HL-60 (cell line): ENCODE measurements around the gene MAPKAPK5.

Experiments used
- DNase-seq, 2 experiments: peaks; one replicate each; pipeline ENCODE4 v3.0.0-alpha.2; 2010 to 2020; ENCODE audit warnings: low read depth in 1 of 2, low spot score in 1 of 2
- H3K27ac ChIP-seq: fragments of 250-450 bp; sonication (Bioruptor Pico); replicated peaks from 2 replicates; pipeline ENCODE4 v1.5.1; 2020; ENCODE audit warnings: mild to moderate bottlenecking, moderate library complexity
- H3K27me3 ChIP-seq: fragments of 250-450 bp; sonication (Bioruptor Pico); 2 replicates; pipeline ENCODE4 v1.5.1; 2021; ENCODE audit warnings: mild to moderate bottlenecking, moderate library complexity; ENCODE audit not compliant: insufficient read depth, poor library complexity, severe bottlenecking
- H3K4me3 ChIP-seq: replicated peaks from 2 replicates; pipeline ENCODE4 v1.5.1; 2011; ENCODE audit warnings: mild to moderate bottlenecking, control low read depth, low read length; ENCODE audit not compliant: insufficient read depth
- GABPA ChIP-seq: IDR thresholded peaks from 2 replicates; pipeline ENCODE4 v1.6.1; 2012; ENCODE audit warnings: low read depth
- POLR2AphosphoS5 ChIP-seq: IDR thresholded peaks from 2 replicates; pipeline ENCODE4 v1.6.1; 2012; ENCODE audit warnings: low read depth
- SPI1 ChIP-seq: IDR thresholded peaks from 2 replicates; pipeline ENCODE4 v1.6.1; 2012; ENCODE audit warnings: low read depth, mild to moderate bottlenecking, borderline replicate concordance
- TF ChIP-seq, protein P1 (sequence below): IDR thresholded peaks from 2 replicates; pipeline ENCODE4 v1.6.1; 2012; ENCODE audit warnings: low read depth; ENCODE audit not compliant: insufficient replicate concordance
- TF ChIP-seq, protein P2 (sequence below): IDR thresholded peaks from one replicate; pipeline ENCODE4 v1.5.1; 2011; ENCODE audit warnings: low read length, control low read depth, inconsistent platforms; ENCODE audit not compliant: insufficient read depth

The MAPKAPK5 gene

DNA sequence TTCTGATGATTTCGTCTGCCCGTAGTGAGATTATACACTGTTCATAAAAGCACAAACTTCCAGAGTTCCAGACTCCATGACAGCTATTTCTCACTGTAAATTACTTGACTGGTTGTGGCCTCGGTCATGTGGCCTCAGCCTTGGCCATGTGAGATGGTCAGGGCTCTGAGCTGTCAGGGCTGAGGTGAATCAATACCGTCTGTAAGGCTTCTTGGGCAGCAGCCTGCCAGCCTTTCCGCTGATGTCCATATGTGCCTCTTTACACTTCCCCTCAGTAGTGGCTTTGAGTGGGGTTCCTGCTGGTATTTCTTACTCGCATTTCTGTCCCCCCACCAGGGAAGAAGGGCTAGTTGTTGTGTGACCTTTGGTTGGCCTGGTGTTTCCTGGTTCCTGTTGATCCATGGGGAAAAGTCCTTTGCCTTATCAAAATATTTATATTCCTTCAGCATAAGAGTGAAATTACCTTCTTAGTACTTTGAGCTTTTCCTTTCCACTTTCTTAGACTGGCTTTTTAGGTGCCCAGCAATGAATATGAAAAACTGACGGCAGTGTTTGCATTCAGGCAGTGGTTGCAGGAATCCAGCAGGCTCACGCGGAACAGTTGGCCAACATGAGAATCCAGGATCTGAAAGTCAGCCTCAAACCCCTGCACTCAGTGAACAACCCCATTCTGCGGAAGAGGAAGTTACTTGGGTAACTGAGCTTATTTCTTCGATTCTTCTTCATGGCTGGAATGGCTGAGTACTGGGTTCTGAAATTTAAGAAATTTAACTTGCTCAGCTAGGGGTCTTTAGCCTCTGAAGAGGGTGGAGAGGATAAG, 46.1 kb downstream of the MAPKAPK5 start:
- TF ChIP-seq, protein P1, sequence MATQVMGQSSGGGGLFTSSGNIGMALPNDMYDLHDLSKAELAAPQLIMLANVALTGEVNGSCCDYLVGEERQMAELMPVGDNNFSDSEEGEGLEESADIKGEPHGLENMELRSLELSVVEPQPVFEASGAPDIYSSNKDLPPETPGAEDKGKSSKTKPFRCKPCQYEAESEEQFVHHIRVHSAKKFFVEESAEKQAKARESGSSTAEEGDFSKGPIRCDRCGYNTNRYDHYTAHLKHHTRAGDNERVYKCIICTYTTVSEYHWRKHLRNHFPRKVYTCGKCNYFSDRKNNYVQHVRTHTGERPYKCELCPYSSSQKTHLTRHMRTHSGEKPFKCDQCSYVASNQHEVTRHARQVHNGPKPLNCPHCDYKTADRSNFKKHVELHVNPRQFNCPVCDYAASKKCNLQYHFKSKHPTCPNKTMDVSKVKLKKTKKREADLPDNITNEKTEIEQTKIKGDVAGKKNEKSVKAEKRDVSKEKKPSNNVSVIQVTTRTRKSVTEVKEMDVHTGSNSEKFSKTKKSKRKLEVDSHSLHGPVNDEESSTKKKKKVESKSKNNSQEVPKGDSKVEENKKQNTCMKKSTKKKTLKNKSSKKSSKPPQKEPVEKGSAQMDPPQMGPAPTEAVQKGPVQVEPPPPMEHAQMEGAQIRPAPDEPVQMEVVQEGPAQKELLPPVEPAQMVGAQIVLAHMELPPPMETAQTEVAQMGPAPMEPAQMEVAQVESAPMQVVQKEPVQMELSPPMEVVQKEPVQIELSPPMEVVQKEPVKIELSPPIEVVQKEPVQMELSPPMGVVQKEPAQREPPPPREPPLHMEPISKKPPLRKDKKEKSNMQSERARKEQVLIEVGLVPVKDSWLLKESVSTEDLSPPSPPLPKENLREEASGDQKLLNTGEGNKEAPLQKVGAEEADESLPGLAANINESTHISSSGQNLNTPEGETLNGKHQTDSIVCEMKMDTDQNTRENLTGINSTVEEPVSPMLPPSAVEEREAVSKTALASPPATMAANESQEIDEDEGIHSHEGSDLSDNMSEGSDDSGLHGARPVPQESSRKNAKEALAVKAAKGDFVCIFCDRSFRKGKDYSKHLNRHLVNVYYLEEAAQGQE = no peak
- TF ChIP-seq SPI1 = no peak
- TF ChIP-seq GABPA = no peak
- no peak for TF ChIP-seq POLR2AphosphoS5
- TF ChIP-seq, protein P2, sequence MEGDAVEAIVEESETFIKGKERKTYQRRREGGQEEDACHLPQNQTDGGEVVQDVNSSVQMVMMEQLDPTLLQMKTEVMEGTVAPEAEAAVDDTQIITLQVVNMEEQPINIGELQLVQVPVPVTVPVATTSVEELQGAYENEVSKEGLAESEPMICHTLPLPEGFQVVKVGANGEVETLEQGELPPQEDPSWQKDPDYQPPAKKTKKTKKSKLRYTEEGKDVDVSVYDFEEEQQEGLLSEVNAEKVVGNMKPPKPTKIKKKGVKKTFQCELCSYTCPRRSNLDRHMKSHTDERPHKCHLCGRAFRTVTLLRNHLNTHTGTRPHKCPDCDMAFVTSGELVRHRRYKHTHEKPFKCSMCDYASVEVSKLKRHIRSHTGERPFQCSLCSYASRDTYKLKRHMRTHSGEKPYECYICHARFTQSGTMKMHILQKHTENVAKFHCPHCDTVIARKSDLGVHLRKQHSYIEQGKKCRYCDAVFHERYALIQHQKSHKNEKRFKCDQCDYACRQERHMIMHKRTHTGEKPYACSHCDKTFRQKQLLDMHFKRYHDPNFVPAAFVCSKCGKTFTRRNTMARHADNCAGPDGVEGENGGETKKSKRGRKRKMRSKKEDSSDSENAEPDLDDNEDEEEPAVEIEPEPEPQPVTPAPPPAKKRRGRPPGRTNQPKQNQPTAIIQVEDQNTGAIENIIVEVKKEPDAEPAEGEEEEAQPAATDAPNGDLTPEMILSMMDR = no peak
- H3K4me3 ChIP-seq = no peak overlapping the region
- no peaks in the 10 kb centered on the region for H3K27me3 ChIP-seq

DNA sequence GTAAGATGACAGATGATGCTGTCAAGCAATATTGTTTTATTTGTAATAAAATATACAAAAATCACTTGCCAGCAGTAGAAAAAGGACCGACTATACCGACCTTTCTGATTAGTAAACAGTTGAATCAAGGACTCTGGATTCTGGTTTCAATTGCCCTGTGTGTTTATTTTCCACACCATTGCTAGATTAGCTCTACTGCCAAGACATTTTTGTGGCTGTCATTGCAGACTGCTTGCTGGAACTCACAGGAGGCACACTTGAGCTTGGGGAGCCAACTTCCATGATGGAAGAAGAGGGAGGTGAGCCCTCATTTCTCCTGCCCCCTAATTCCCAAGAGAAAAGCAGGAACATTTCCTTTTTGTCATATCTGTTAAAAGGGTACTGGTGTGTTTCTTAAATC, 51.3 kb downstream of the MAPKAPK5 start:
- Histone ChIP-seq H3K27me3 (no peaks in the 10 kb centered on the region), H3K4me3 (no peak overlapping the region), H3K27ac (no peak overlapping the region)
- no peak for DNase-seq
- no peak for TF ChIP-seq GABPA
- TF ChIP-seq, protein P1 = no peak
- TF ChIP-seq SPI1 = no peak
- TF ChIP-seq, protein P2 = no peak
- no peak for TF ChIP-seq POLR2AphosphoS5

More for the DNA sequence above, 46.1 kb downstream of the MAPKAPK5 start:
- H3K27ac ChIP-seq = no peak overlapping the region
- DNase-seq = no peak

DNA sequence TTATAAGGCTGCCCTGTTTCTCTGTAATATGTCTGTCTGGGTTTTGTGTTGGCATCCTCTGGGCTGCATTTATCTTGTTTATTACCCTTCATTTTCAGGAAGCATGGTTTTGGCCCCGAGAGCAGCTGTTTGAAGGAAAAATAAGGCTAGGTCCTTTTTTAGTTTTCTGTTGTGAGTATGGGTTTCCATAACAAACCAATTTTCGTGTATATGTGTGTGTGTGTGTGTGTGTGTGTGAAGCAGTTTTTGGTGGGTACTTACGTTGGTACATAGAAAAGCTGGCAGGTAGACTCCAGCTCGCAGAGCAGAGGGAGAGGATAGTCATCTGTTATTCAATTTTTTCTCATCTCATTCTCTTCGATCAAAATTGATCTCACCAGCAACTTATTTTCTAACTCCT, 52.5 kb downstream of the MAPKAPK5 start:
- TF ChIP-seq, protein P1 = no peak
- TF ChIP-seq, protein P2 = no peak
- TF ChIP-seq POLR2AphosphoS5 = no peak
- no peak for TF ChIP-seq GABPA
- TF ChIP-seq SPI1 = no peak
- DNase-seq = no peak
- Histone ChIP-seq H3K27ac (no peak overlapping the region), H3K27me3 (no peaks in the 10 kb centered on the region), H3K4me3 (no peak overlapping the region)
